Neural cell (in vitro differentiated cells): Measurements from ENCODE around the gene CDH5. TPM values are rescaled to one million over a fixed set of nuclear protein-coding genes. Genes with fewer than 3 reads are reported as not detected.

Experiments used
- H2AFZ ChIP-seq: fragments of 200-600, 300-800 bp; sonication (generic), shearing (Covaris generic); 2 replicates; pipeline ENCODE4 v1.6.0; 2014; ENCODE audit warnings: low read depth, mild to moderate bottlenecking, antibody characterized with exemption, low read length, moderate library complexity
- H3F3A ChIP-seq: fragments of 200-600 bp; shearing (Covaris generic); 2 replicates; pipeline ENCODE4 v1.6.1; 2016; ENCODE audit warnings: mild to moderate bottlenecking, moderate library complexity, mixed read lengths, antibody characterized with exemption, low read length; ENCODE audit not compliant: insufficient read depth, poor library complexity, severe bottlenecking
- H3K27ac ChIP-seq: fragments of 200-600, 300-800 bp; sonication (generic), shearing (Covaris generic); 2 replicates; pipeline ENCODE4 v1.5.1; 2014; ENCODE audit warnings: mild to moderate bottlenecking, low read length, moderate library complexity
- H3K27me3 ChIP-seq: fragments of 300-800, 200-600 bp; sonication (generic), shearing (Covaris generic); 2 replicates; pipeline ENCODE4 v1.6.0; 2014; ENCODE audit warnings: mild to moderate bottlenecking, low read depth, low read length, moderate library complexity; ENCODE audit not compliant: insufficient read depth
- H3K36me3 ChIP-seq: fragments of 300-800, 200-600 bp; sonication (generic), shearing (Covaris generic); 2 replicates; pipeline ENCODE4 v1.5.1; 2014; ENCODE audit warnings: mild to moderate bottlenecking, antibody characterized with exemption, low read length, moderate library complexity; ENCODE audit not compliant: insufficient read depth
- H3K4me2 ChIP-seq: fragments of 300-800, 200-600 bp; sonication (generic), shearing (Covaris generic); 2 replicates; pipeline ENCODE4 v1.6.0; 2014; ENCODE audit warnings: mild to moderate bottlenecking, low read length
- H3K4me3 ChIP-seq: fragments of 300-800, 200-600 bp; sonication (generic), shearing (Covaris generic); 2 replicates; pipeline ENCODE4 v1.5.1; 2014; ENCODE audit warnings: mild to moderate bottlenecking, low read length, moderate library complexity
- H3K79me2 ChIP-seq: fragments of 200-600 bp; shearing (Covaris generic); replicated peaks from 2 replicates; pipeline ENCODE4 v1.6.0; 2014; ENCODE audit warnings: mild to moderate bottlenecking, low read length, moderate library complexity; ENCODE audit not compliant: insufficient read depth
- H3K9ac ChIP-seq: fragments of 300-800, 200-600 bp; sonication (generic), shearing (Covaris generic); 2 replicates; pipeline ENCODE4 v1.6.1; 2016; ENCODE audit warnings: mild to moderate bottlenecking, low read length, mixed read lengths
- H3K9me2 ChIP-seq: fragments of 200-600 bp; shearing (Covaris generic); 2 replicates; pipeline ENCODE4 v1.6.1; 2016; ENCODE audit warnings: mild to moderate bottlenecking, low read length, mixed read lengths; ENCODE audit not compliant: insufficient read depth
- H3K9me3 ChIP-seq: fragments of 200-600, 300-800 bp; sonication (generic), shearing (Covaris generic); 2 replicates; pipeline ENCODE4 v1.6.1; 2016; ENCODE audit warnings: mild to moderate bottlenecking, mixed run types, low read length, moderate library complexity, mixed read lengths
- H4K20me1 ChIP-seq: fragments of 200-600 bp; shearing (Covaris generic); 2 replicates; pipeline ENCODE4 v1.6.1; 2016; ENCODE audit warnings: mild to moderate bottlenecking, mixed run types; ENCODE audit not compliant: insufficient read depth
- CTCF ChIP-seq: fragments of 450-650 bp; IDR thresholded peaks from 2 replicates; pipeline ENCODE4 v1.5.1; 2014; ENCODE audit warnings: antibody characterized with exemption, mild to moderate bottlenecking, moderate library complexity; ENCODE audit not compliant: poor library complexity, severe bottlenecking
- EP300 ChIP-seq: fragments of 450-650 bp; conservative IDR thresholded peaks from 2 replicates; pipeline ENCODE4 v1.6.1; 2014; ENCODE audit warnings: antibody characterized with exemption, mild to moderate bottlenecking, moderate library complexity; ENCODE audit not compliant: poor library complexity, severe bottlenecking
- EZH2 ChIP-seq: fragments of 200-600, 300-800 bp; shearing (Covaris generic), sonication (generic); IDR thresholded peaks from 2 replicates; pipeline ENCODE4 v1.6.1; 2014; ENCODE audit warnings: antibody characterized with exemption, low read length, borderline replicate concordance, mild to moderate bottlenecking; ENCODE audit not compliant: insufficient read depth, poor library complexity, severe bottlenecking
- MXI1 ChIP-seq: fragments of 450-650 bp; conservative IDR thresholded peaks from 2 replicates; pipeline ENCODE4 v1.6.1; 2014; ENCODE audit warnings: antibody characterized with exemption, mild to moderate bottlenecking; ENCODE audit not compliant: poor library complexity, severe bottlenecking
- POLR2AphosphoS5 ChIP-seq: IDR thresholded peaks from 2 replicates; pipeline ENCODE4 v1.6.1; 2012
- RAD21 ChIP-seq: fragments of 450-650 bp; conservative IDR thresholded peaks from 2 replicates; pipeline ENCODE4 v1.6.1; 2014; ENCODE audit warnings: antibody characterized with exemption, mild to moderate bottlenecking, moderate library complexity
- SMC3 ChIP-seq: fragments of 450-650 bp; conservative IDR thresholded peaks from 2 replicates; pipeline ENCODE4 v1.6.1; 2014; ENCODE audit warnings: antibody characterized with exemption, mild to moderate bottlenecking, moderate library complexity; ENCODE audit not compliant: poor library complexity
- TAF1 ChIP-seq: IDR thresholded peaks from 2 replicates; pipeline ENCODE4 v1.6.1; 2012; ENCODE audit warnings: low read depth
- polyA minus RNA-seq: library from RNA; depleted of rRNA, polyadenylated mRNA; stranded (reverse); fragments of >200 nt; gene quantifications from 2 replicates; pipeline ENCODE4 v1.2.3, GENCODE V29; 2014
- polyA plus RNA-seq: library from polyadenylated mRNA; depleted of rRNA; stranded (reverse); fragments of >200 nt; gene quantifications from 2 replicates; pipeline ENCODE4 v1.2.3, GENCODE V29; 2014
- TF ChIP-seq, protein P1 (sequence below): IDR thresholded peaks from 2 replicates; pipeline ENCODE4 v1.6.1; 2012; ENCODE audit warnings: borderline replicate concordance

CDH5 gene
- not detected in 2 replicates for polyA plus RNA-seq
- polyA minus RNA-seq, result not detected in 2 replicates

DNA sequence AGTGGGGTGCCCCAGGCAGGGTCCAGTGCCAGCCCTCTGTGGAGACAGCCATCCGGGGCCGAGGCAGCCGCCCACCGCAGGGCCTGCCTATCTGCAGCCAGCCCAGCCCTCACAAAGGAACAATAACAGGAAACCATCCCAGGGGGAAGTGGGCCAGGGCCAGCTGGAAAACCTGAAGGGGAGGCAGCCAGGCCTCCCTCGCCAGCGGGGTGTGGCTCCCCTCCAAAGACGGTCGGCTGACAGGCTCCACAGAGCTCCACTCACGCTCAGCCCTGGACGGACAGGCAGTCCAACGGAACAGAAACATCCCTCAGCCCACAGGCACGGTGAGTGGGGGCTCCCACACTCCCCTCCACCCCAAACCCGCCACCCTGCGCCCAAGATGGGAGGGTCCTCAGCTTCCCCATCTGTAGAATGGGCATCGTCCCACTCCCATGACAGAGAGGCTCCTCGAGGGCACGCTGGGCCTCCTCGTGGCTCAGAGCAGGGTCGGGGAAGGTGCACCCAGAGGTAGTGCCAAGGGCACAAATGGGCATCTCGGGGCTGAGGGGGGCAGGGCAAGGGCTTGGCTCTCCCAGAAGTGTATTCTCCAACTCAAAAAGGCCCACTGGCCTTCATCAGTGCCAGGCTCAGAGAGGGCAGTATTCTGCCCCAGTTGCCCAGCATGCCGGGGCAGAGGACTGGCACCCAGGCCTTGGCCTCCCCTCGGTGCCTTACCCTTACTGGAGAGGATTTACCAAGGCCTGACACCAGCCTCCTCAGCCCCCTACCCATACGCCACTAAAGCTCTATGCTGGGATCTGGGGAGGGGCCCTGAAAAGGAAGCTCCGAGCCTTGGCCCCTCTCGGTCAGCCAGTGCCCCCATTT, at the start of gene CDH5:
Gene CDH5 (plus strand): TSS at position 259 of the 867 bp plus-strand sequence. CDS start 12,647 bp downstream, outside the sequence.
- Histone ChIP-seq H3K4me3 (no peak within 1 kb of the TSS), H3K9ac (no peak within 1 kb of the TSS), H4K20me1 (no peaks in the 10 kb centered on the region), H3K9me2 (no peaks in the 10 kb centered on the region), H3K27ac (no peak within 1 kb of the TSS), H3K27me3 (no peaks in the 10 kb centered on the region), H3K79me2 (no peaks in the 10 kb centered on the region), H3K36me3 (no peaks in the 10 kb centered on the region), H3K9me3 (no peaks in the 10 kb centered on the region), H3K4me2 (no peak within 1 kb of the TSS), H2AFZ (no peak within 1 kb of the TSS), H3F3A (no peaks in the 10 kb centered on the region)
- no peak for TF ChIP-seq RAD21
- no peak for TF ChIP-seq SMC3
- no peak for TF ChIP-seq POLR2AphosphoS5
- no peak for TF ChIP-seq CTCF
- TF ChIP-seq, protein P1, sequence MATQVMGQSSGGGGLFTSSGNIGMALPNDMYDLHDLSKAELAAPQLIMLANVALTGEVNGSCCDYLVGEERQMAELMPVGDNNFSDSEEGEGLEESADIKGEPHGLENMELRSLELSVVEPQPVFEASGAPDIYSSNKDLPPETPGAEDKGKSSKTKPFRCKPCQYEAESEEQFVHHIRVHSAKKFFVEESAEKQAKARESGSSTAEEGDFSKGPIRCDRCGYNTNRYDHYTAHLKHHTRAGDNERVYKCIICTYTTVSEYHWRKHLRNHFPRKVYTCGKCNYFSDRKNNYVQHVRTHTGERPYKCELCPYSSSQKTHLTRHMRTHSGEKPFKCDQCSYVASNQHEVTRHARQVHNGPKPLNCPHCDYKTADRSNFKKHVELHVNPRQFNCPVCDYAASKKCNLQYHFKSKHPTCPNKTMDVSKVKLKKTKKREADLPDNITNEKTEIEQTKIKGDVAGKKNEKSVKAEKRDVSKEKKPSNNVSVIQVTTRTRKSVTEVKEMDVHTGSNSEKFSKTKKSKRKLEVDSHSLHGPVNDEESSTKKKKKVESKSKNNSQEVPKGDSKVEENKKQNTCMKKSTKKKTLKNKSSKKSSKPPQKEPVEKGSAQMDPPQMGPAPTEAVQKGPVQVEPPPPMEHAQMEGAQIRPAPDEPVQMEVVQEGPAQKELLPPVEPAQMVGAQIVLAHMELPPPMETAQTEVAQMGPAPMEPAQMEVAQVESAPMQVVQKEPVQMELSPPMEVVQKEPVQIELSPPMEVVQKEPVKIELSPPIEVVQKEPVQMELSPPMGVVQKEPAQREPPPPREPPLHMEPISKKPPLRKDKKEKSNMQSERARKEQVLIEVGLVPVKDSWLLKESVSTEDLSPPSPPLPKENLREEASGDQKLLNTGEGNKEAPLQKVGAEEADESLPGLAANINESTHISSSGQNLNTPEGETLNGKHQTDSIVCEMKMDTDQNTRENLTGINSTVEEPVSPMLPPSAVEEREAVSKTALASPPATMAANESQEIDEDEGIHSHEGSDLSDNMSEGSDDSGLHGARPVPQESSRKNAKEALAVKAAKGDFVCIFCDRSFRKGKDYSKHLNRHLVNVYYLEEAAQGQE, result no peak
- TF ChIP-seq TAF1, result no peak
- TF ChIP-seq EZH2, result no peak
- TF ChIP-seq EP300, result no peak
- TF ChIP-seq MXI1, result no peak

- Histone ChIP-seq H3K4me3 (no peak overlapping the region), H3K9me3 (no peaks in the 10 kb centered on the region), H3K36me3 (no peaks in the 10 kb centered on the region), H2AFZ (no peak overlapping the region), H3K27me3 (no peaks in the 10 kb centered on the region), H3K27ac (no peak overlapping the region), H4K20me1 (no peaks in the 10 kb centered on the region), H3K79me2 (no peaks in the 10 kb centered on the region), H3K9me2 (no peaks in the 10 kb centered on the region), H3F3A (no peaks in the 10 kb centered on the region), H3K9ac (no peak overlapping the region), H3K4me2 (no peak overlapping the region)
- TF ChIP-seq EZH2 (no peak), TAF1 (no peak), SMC3 (no peak)
Observed at GRCh38 chr16:66318505-66318904, 48.0 kb upstream of the CDH5 start.
